Neutrophil (primary cell): ENCODE data around the gene TMEM171.

Experiments used
- H3K27ac ChIP-seq: fragments of 200-600 bp; sonication (generic); 2 replicates; pipeline ENCODE4 v1.5.1; 2016; ENCODE audit warnings: mild to moderate bottlenecking, moderate library complexity
- H3K27me3 ChIP-seq: fragments of 200-600 bp; sonication (generic); 2 replicates; pipeline ENCODE4 v1.6.0; 2016; ENCODE audit warnings: mild to moderate bottlenecking
- H3K36me3 ChIP-seq: fragments of 200-600 bp; sonication (generic); 2 replicates; pipeline ENCODE4 v1.5.1; 2017
- H3K4me1 ChIP-seq, 2 experiments: fragments of 200-600 bp in 1 of 2; sonication (generic) in 1 of 2; 1 replicate in 1 of 2; 2 replicates in 1 of 2; pipeline versions ENCODE4 v1.5.1 to v1.6.1; 2013 to 2016; ENCODE audit warnings: low read depth in 1 of 2, low read length in 1 of 2, mild to moderate bottlenecking in 1 of 2, moderate library complexity in 1 of 2; ENCODE audit not compliant: control insufficient read depth in 1 of 2, insufficient read depth in 1 of 2
- H3K4me3 ChIP-seq, 2 experiments: fragments of 200-600 bp in 1 of 2; sonication (generic) in 1 of 2; 1 replicate in 1 of 2; 2 replicates in 1 of 2; pipeline ENCODE4 v1.5.1; 2013 to 2016; ENCODE audit warnings: low read depth in 1 of 2, low read length in 1 of 2, mild to moderate bottlenecking in 1 of 2, moderate library complexity in 1 of 2
- H3K9me3 ChIP-seq: fragments of 200-600 bp; sonication (generic); 2 replicates; pipeline ENCODE4 v1.5.1; 2016
- TF ChIP-seq, protein P1 (sequence below): fragments of 200-600 bp; sonication (generic); IDR thresholded peaks from 2 replicates; pipeline ENCODE4 v1.5.1; 2016; ENCODE audit warnings: antibody characterized with exemption

TMEM171 gene

DNA sequence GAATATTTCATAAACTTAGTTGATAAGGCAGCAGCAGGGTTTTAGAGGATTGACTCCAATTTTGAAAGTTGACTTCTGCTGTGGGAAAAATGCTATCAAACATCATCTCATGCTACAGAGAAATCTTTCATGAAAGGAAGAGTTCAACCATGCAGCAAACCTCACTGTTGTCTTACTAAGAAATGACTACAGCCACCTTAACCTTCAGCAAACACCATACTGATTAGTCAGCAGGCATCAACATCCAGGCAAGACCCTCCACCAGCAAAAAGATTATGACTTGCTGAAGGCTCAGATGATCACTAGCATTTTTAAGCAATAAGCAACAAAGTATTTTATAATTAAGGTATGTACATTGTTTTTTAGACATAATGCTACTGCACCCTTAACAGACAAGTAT, 60.2 kb downstream of the TMEM171 start:
- Histone ChIP-seq H3K27ac (no peak overlapping the region), H3K36me3 (no peaks in the 10 kb centered on the region), H3K9me3 (no peaks in the 10 kb centered on the region), H3K27me3 (peaks cover 92% of the 10 kb centered on the region), H3K4me3 (no peak overlapping the region), H3K4me1 (no peaks in the 10 kb centered on the region)
- TF ChIP-seq, protein P1, sequence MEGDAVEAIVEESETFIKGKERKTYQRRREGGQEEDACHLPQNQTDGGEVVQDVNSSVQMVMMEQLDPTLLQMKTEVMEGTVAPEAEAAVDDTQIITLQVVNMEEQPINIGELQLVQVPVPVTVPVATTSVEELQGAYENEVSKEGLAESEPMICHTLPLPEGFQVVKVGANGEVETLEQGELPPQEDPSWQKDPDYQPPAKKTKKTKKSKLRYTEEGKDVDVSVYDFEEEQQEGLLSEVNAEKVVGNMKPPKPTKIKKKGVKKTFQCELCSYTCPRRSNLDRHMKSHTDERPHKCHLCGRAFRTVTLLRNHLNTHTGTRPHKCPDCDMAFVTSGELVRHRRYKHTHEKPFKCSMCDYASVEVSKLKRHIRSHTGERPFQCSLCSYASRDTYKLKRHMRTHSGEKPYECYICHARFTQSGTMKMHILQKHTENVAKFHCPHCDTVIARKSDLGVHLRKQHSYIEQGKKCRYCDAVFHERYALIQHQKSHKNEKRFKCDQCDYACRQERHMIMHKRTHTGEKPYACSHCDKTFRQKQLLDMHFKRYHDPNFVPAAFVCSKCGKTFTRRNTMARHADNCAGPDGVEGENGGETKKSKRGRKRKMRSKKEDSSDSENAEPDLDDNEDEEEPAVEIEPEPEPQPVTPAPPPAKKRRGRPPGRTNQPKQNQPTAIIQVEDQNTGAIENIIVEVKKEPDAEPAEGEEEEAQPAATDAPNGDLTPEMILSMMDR = no peak
